SIG-M5 treated with dmso at 0.1 percent for 504 hours (cell line): ENCODE results near the gene OR7G3.

Source experiments
- DNase-seq: peaks from one replicate; lab custom pipeline; 2025; ENCODE audit not compliant: unreplicated experiment; lab: John Stamatoyannopoulos, UW

Gene OR7G3

DNA sequence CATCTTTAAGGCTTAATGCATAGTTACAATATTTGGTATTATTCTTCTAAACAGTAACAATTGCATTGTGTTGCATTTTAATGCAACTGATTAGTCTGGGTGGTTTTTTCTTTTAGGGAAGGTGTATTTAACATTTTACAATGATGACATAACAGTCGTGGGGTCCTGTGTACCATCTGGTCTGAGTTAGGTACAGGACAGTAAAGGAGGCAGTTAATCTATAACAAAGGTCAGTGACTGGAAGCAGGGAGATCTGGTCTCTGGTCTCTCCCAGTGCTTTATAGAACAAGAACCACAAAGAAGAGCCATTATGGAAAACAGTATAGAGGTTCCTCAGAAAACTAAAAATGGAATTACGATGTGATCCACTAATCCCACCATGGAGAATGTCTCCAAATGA, 16.8 kb downstream of the OR7G3 start:
- no peak for DNase-seq

DNA sequence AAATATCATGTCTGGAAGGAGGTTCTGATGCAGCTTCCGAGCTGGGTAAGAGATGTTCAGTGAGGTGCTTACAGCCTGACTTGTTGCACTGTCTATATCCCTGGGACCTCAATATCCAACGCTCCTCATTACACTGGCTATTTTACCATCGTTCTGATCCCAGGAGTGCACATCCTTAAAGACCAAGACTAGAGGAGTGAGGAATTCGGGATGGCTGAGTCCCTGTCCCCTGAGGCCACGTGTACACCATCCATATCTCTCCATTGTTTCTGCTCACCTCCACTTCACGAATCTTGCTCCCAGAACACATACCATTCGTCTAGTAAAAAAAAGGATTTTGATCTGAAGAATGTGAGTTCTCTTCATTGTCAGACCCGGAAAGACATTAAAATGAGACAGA, 19.4 kb downstream of the OR7G3 start, which contains the start of gene OR7G2:
Gene OR7G2, minus strand, starts transcription at position 101 of the 400 bp plus-strand sequence. CDS start 4,232 bp downstream, outside the sequence.
- DNase-seq = no peak

DNA sequence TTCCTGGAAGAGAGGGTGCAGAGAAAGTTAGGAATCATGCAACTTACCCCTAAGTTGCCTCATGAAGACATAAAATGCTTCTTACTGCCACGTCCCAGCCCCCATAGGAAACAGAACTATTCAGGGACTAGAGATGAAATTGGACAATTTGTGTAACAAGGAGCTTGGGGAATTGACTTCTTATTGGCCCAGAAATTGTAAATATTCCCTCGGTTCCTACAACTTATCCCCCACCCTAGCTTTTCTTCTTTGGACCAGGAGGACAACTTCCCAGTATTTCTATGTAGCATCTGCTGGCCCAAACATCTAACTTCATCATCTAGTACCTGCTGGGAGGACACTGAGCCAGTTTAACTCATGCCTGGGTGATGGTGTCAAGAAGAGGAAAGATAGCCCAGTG, 40.0 kb downstream of the OR7G3 start, which contains the start of gene OR1M1:
Gene OR1M1, plus strand, starts transcription at position 301 of the 400 bp plus-strand sequence. CDS start 6,184 bp downstream, outside the sequence.
- DNase-seq = no peak

- DNase-seq = no peak
Measured at GRCh38 chr19:9078651-9079050, 48.1 kb downstream of the OR7G3 start.

- DNase-seq = no peak
Measured at GRCh38 chr19:9076901-9077300, 49.8 kb downstream of the OR7G3 start.
